K562 (cell line): ENCODE data around the gene ANKRD44. TPM values are rescaled to one million over a fixed set of nuclear protein-coding genes. Genes with fewer than 3 reads are reported as not detected.

Experiments used
- ATAC-seq: fragments of 200-7000 bp; cut with Tn5 transposase; 3 replicates; pipeline ENCODE4 v1.9.1; 2020; ENCODE audit warnings: moderate library complexity
- BruUV-seq: library from RNA; stranded (reverse); fragments of 400-500 nt; replicated peaks from 2 replicates; lab custom pipeline; 2021; lab: Mats Ljungman, UMichigan
- CTCF ChIA-PET: fragments of 300-600 bp; formaldehyde crosslinking; extraction: SDS; loops from one replicate; lab custom pipeline; 2021; ENCODE audit warnings: low intra/inter-chr PET ratio; lab: Yijun Ruan, JAX
- POLR2A ChIA-PET: fragments of 300-600, 350-650 bp; sonication (Branson Sonifier 250); formaldehyde crosslinking; extraction: SDS; loops from one replicate; lab custom pipeline; 2021; ENCODE audit warnings: antibody characterized with exemption, inconsistent platforms; lab: Yijun Ruan, JAX
- DNase-seq, 4 experiments: peaks; one replicate each; pipeline versions ENCODE4 v3.0.0 to v3.0.0-alpha.2; 2011 to 2018; ENCODE audit warnings: low spot score in 3 of 4, mixed read lengths in 3 of 4; ENCODE audit errors: extremely low read depth in 1 of 4
- FAIRE-seq: peaks from 2 replicates; lab custom pipeline; 2011; peaks lifted over from hg19 to GRCh38; lab: Jason Lieb, UNC
- H2AFZ ChIP-seq: 2 replicates; pipeline ENCODE4 v1.6.0; 2011; ENCODE audit warnings: low read depth, low read length, control low read depth, inconsistent platforms
- H3K27ac ChIP-seq: fragments of 200-600 bp; 3 replicates; pipeline ENCODE4 v1.8.0; 2011; ENCODE audit warnings: low read depth, mild to moderate bottlenecking, control low read depth, inconsistent platforms, low read length, moderate library complexity, mixed read lengths; ENCODE audit errors: extremely low read depth
- H3K27me3 ChIP-seq, 2 experiments: fragments of 300-600 bp in 1 of 2; 2 replicates in 1 of 2; 3 replicates in 1 of 2; pipeline versions ENCODE4 v1.6.0 to v1.8.0; 2011; ENCODE audit warnings: inconsistent platforms in 2 of 2, low read length in 2 of 2, mild to moderate bottlenecking in 1 of 2, mixed read lengths in 1 of 2, moderate library complexity in 1 of 2; ENCODE audit not compliant: control insufficient read depth in 2 of 2, insufficient read depth in 2 of 2
- H3K36me3 ChIP-seq: fragments of 300-600 bp; 3 replicates; pipeline ENCODE4 v1.8.0; 2011; ENCODE audit warnings: mild to moderate bottlenecking, low read length, inconsistent platforms; ENCODE audit not compliant: control insufficient read depth, insufficient read depth
- H3K4me1 ChIP-seq, 2 experiments: fragments of 200-600 bp in 1 of 2; replicated peaks in 1 of 2; 2 replicates in 1 of 2; 3 replicates in 1 of 2; pipeline versions ENCODE4 v1.5.1 to v1.8.0; 2011; ENCODE audit warnings: inconsistent platforms in 2 of 2, low read length in 2 of 2, mild to moderate bottlenecking in 1 of 2, mixed read lengths in 1 of 2, moderate library complexity in 1 of 2; ENCODE audit not compliant: control insufficient read depth in 2 of 2, insufficient read depth in 2 of 2
- H3K4me2 ChIP-seq: 2 replicates; pipeline ENCODE4 v1.6.1; 2011; ENCODE audit warnings: low read length, control low read depth, inconsistent platforms, mixed read lengths; ENCODE audit not compliant: insufficient read depth
- H3K4me3 ChIP-seq: fragments of 200-600 bp; sonication (generic), shearing (Covaris generic); 2 replicates; pipeline ENCODE4 v1.5.1; 2016; ENCODE audit warnings: control low read depth, inconsistent platforms
- H3K79me2 ChIP-seq: fragments of 200-600 bp; 3 replicates; pipeline ENCODE4 v1.8.0; 2011; ENCODE audit warnings: low read length, inconsistent platforms; ENCODE audit not compliant: control insufficient read depth, insufficient read depth
- H3K9ac ChIP-seq, 2 experiments: 2 replicates each; pipeline versions ENCODE4 v1.6.0 to v1.6.1; 2011; ENCODE audit warnings: low read depth in 2 of 2, low read length in 2 of 2, control low read depth in 1 of 2, inconsistent platforms in 1 of 2, mild to moderate bottlenecking in 1 of 2, mixed read lengths in 1 of 2; ENCODE audit not compliant: insufficient read depth in 1 of 2
- H3K9me1 ChIP-seq: one replicate; pipeline ENCODE4 v1.6.0; 2011; ENCODE audit warnings: inconsistent platforms, mild to moderate bottlenecking, low read length, moderate library complexity; ENCODE audit not compliant: control insufficient read depth, insufficient read depth
- H3K9me3 ChIP-seq: replicated peaks from 2 replicates; pipeline ENCODE4 v1.5.1; 2011; ENCODE audit warnings: low read depth, low read length, inconsistent platforms; ENCODE audit not compliant: control insufficient read depth, insufficient read depth
- H4K20me1 ChIP-seq: replicated peaks from 2 replicates; pipeline ENCODE4 v1.6.1; 2011; ENCODE audit warnings: low read length, inconsistent platforms, mixed read lengths; ENCODE audit not compliant: control insufficient read depth, insufficient read depth
- ADNP ChIP-seq: fragments of 200-800 bp; sonication (Bioruptor generic); IDR thresholded peaks from 2 replicates; pipeline ENCODE4 v1.6.1; 2016; ENCODE audit warnings: missing genetic modification characterization, missing compliant biosample characterization
- CEBPG ChIP-seq, 3 experiments: fragments of 200-800 bp in 1 of 3; sonication (Bioruptor generic) in 1 of 3; sonication (generic) in 1 of 3; formaldehyde crosslinking in 1 of 3; IDR thresholded peaks in 2 of 3; conservative IDR thresholded peaks in 1 of 3; 2 replicates each; pipeline versions ENCODE4 v1.6.1 to v1.8.0; 2016 to 2022; ENCODE audit warnings: missing compliant biosample characterization in 2 of 3, missing genetic modification characterization in 2 of 3, mild to moderate bottlenecking in 1 of 3, missing genetic modification reagents in 1 of 3
- RBM39 ChIP-seq: fragments of 200-400 bp; formaldehyde crosslinking; optimal IDR thresholded peaks from 2 replicates; pipeline ENCODE3; 2018; ENCODE audit warnings: low read depth, low read length
- SREBF1 ChIP-seq: fragments of 150-350 bp; IDR thresholded peaks from 2 replicates; pipeline ENCODE4 v1.6.1; 2014; ENCODE audit warnings: antibody characterized with exemption, low read depth, low read length, borderline replicate concordance
- ZEB2 ChIP-seq: fragments of 450-650 bp; IDR thresholded peaks from 2 replicates; pipeline ENCODE4 v1.6.1; 2016
- WGBS: fragments of 100-300 bp; shearing (Covaris generic); methylation state at CpG from one replicate; pipeline ENCODE4 v1.1.6; 2016; ENCODE audit warnings: low coverage, mixed read lengths; ENCODE audit not compliant: insufficient coverage; ENCODE audit errors: missing lambda C conversion rate; 5-methylcytosine and 5-hydroxymethylcytosine counted together
- in situ Hi-C: fragments of 300-500 bp; cut with MboI; formaldehyde crosslinking; loops from 4 replicates; pipeline ENCODE4 v1.15.0; 2018; ENCODE audit warnings: inconsistent platforms, mixed read lengths
- intact Hi-C: fragments of 100-400 bp; cut with micrococcal nuclease; formaldehyde crosslinking; loops from 2 replicates; pipeline ENCODE4 v1.14.2; 2022
- polyA plus RNA-seq, 8 experiments: library from polyadenylated mRNA; depleted of rRNA in 4 of 8; stranded (reverse) in 5 of 8; unstranded in 3 of 8; fragments of >200 nt; fragmentation: Nextera tagmentation in 2 of 8; fragmentation: Illumina TruSeq in 1 of 8; extraction: Ambion mirVana in 2 of 8; extraction: Trizol in 1 of 8; gene quantifications; 2 replicates each; pipeline versions ENCODE4 v1.2.1 to v1.2.3, GENCODE V29; 2011 to 2014; ENCODE audit warnings: inconsistent platforms in 1 of 8, missing spikeins in 1 of 8
- total RNA-seq, 7 experiments: library from RNA; depleted of rRNA in 6 of 7; stranded (reverse); fragments of >200 nt in 6 of 7; fragmentation: Illumina TruSeq in 2 of 7; extraction: Trizol in 2 of 7; gene quantifications; 2 replicates each; pipeline versions ENCODE4 v1.2.1 to v1.2.3, GENCODE V29; 2011 to 2021; ENCODE audit warnings: low replicate concordance in 1 of 7

ANKRD44 gene
- total and polyA plus RNA-seq, 9 of the 15 experiments (the other 6 are each of a cell fraction or from before 2014, with no cell fraction given) = 0.03 to 0.64 (median 0.07) TPM; not detected in 3

DNA sequence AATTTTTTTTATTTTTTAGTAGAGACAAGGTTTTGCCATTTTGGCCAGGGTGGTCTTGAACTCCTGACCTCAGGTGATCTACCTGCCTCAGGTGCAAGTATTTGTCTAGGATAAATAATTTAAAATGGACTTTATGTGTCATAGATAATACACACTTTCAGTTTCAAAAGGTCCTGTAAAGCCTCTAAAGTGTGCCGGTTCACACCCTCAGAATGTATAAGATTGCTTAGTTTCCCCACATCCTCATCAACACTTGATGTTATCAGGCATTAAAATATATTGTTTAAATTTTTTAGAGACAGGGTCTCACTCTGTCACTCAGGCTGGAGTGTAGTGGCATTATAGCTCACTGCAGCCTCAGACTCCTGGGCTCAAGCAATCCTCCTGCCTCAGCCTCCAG is 170.5 kb downstream of the ANKRD44 start (continued):
- TF ChIP-seq RBM39 (no peak), ADNP (tag) (no peak), ZEB2 (no peak)
- TF ChIP-seq, all 486 proteins: peak for 0

DNA sequence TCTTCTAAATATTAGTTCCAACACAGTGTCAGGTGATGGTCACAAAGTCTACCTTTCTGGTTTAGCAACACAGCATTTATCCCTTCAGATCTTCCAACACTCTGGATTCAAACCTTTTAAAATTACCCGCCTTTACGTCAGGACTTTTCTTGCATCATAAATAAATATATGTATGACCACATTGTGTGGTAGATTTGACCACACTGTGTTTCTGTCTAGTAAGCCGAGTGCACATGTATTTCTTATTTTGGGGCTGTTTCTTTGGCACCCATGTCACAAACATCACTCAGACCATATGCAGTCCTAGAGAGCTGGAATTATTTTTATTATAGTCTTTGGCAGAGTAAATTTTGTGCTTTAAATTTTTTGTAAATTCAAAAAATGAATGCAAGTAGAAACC is 172.1 kb downstream of the ANKRD44 start:
- FAIRE-seq (no peak), DNase-seq (no peak), ATAC-seq (no peak)
- Histone ChIP-seq H3K27ac (no peak overlapping the region), H3K36me3 (no peaks in the 10 kb centered on the region), H3K9me1 (no peaks in the 10 kb centered on the region), H3K79me2 (no peaks in the 10 kb centered on the region), H3K9ac (no peak overlapping the region), H3K27me3 (no peaks in the 10 kb centered on the region), H3K4me1 (no peaks in the 10 kb centered on the region), H3K9me3 (no peaks in the 10 kb centered on the region), H3K4me3 (no peak overlapping the region), H4K20me1 (no peaks in the 10 kb centered on the region), H3K4me2 (no peak overlapping the region), H2AFZ (no peak overlapping the region)
- WGBS = 4% methylated on average over 3 of the region's 3 CpGs
- ChIA-PET CTCF (no interaction called here), POLR2A (no interaction called here)
- in situ Hi-C loops = no loop called here
- TF ChIP-seq CEBPG (CRISPR knock-in tag; IDR thresholded peaks at IDR 0.05) (no peak), CEBPG (tag; conservative IDR thresholded peaks at IDR 0.05 in 1 of 2, IDR thresholded peaks at IDR 0.05 in 1 of 2) (peak in 1 of 2 experiments; percentile 28; a peak in 1 of 4 replicates), SREBF1 (no peak)
- no TSS peak for BruUV-seq
- intact Hi-C loops = no loop called here
